ENCODE data around the gene XG. TPM values are rescaled to one million over a fixed set of nuclear protein-coding genes. Genes with fewer than 3 reads are reported as not detected.

Gene XG
- total and polyA plus RNA-seq, 2 donors (not counting 3 experiments of a cell fraction or from before 2014, with no cell fraction given) = 0.10 TPM; not detected in 1

DNA sequence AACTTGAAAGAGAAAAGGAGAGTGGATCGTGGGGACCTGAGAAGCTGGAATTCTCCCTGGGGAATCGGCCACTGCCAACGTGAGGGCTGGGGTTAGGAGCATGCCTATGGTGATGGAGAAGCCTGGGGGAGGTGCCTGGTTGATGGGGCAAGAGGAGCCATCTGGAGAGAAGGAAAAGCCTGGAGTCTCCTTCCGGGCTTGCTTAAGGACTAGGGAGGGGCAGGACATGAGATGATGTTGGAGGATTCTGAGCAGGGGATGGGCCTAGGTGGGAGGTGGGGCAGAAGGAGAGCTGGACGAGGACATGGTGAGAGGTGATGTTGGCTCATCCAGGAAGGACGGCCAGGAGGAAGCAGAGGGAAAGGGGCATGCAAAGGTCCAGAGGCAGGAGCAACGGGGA lies 41.9 kb downstream of the XG start:
- H3K9ac ChIP-seq (replicated peaks; ENCODE audit: extremely low read depth, insufficient read depth, low read length) = no peak overlapping the region
- no peaks in the 10 kb centered on the region for H4K20me1 ChIP-seq (replicated peaks; ENCODE audit: control insufficient read depth, extremely low read depth, insufficient read depth, low read length)
- H3K4me3 ChIP-seq (replicated peaks in 1 of 3; ENCODE audit: insufficient read depth in 1 of 3, low read depth in 1 of 3, low read length in 3 of 3) = no peak overlapping the region
- H3K79me2 ChIP-seq (ENCODE audit: control insufficient read depth, insufficient read depth, low read length) = no peaks in the 10 kb centered on the region
- H3K4me2 ChIP-seq (ENCODE audit: insufficient read depth, low read length) = no peak overlapping the region
- no peaks in the 10 kb centered on the region for H3K36me3 ChIP-seq (ENCODE audit: control insufficient read depth in 2 of 2, extremely low read depth in 1 of 2, insufficient read depth in 2 of 2, low read length in 2 of 2)
- no peak for DNase-seq (ENCODE audit: low read depth, low spot score)
- dilution Hi-C loops (cut with MboI; ENCODE audit: extremely low pct_ligation_motif_present, low sequenced_read_pairs) = no loop called here
- no peak overlapping the region for H2AFZ ChIP-seq (ENCODE audit: low read depth, low read length)
- H3K9me1 ChIP-seq (replicated peaks; ENCODE audit: control insufficient read depth, extremely low read depth, insufficient read depth, low read length) = no peaks in the 10 kb centered on the region
- H3K4me1 ChIP-seq (ENCODE audit: control insufficient read depth, extremely low read depth, insufficient read depth, low read length) = no peaks in the 10 kb centered on the region
- no TSS peak for BruUV-seq (replicated peaks)
- intact Hi-C loops (cut with micrococcal nuclease) = no loop called here
- H3K27me3 ChIP-seq (ENCODE audit: control insufficient read depth in 2 of 2, insufficient read depth in 2 of 2, low read length in 2 of 2) = no peaks in the 10 kb centered on the region
- FAIRE-seq = no peak
- no peaks in the 10 kb centered on the region for H3K9me3 ChIP-seq (replicated peaks; ENCODE audit: control insufficient read depth, insufficient read depth, low read length)
- ChIA-PET POLR2A (no interaction called here), CTCF (no interaction called here)
- no peak overlapping the region for H3K27ac ChIP-seq (ENCODE audit: insufficient read depth, low read depth, low read length)
- no peak for TF ChIP-seq MYC (IDR thresholded peaks at IDR 0.05; ENCODE audit: low read depth, low read length)
- TF ChIP-seq JUN (IDR thresholded peaks at IDR 0.05; ENCODE audit: borderline replicate concordance, insufficient read depth, insufficient read length, low read depth) = no peak
- TF ChIP-seq, protein P1, sequence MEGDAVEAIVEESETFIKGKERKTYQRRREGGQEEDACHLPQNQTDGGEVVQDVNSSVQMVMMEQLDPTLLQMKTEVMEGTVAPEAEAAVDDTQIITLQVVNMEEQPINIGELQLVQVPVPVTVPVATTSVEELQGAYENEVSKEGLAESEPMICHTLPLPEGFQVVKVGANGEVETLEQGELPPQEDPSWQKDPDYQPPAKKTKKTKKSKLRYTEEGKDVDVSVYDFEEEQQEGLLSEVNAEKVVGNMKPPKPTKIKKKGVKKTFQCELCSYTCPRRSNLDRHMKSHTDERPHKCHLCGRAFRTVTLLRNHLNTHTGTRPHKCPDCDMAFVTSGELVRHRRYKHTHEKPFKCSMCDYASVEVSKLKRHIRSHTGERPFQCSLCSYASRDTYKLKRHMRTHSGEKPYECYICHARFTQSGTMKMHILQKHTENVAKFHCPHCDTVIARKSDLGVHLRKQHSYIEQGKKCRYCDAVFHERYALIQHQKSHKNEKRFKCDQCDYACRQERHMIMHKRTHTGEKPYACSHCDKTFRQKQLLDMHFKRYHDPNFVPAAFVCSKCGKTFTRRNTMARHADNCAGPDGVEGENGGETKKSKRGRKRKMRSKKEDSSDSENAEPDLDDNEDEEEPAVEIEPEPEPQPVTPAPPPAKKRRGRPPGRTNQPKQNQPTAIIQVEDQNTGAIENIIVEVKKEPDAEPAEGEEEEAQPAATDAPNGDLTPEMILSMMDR (IDR thresholded peaks at IDR 0.05; ENCODE audit: extremely low read depth in 1 of 2, insufficient read depth in 1 of 2, low read depth in 1 of 2, low read length in 2 of 2) = no peak
- TF ChIP-seq, protein P2, sequence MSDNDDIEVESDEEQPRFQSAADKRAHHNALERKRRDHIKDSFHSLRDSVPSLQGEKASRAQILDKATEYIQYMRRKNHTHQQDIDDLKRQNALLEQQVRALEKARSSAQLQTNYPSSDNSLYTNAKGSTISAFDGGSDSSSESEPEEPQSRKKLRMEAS (IDR thresholded peaks at IDR 0.05; ENCODE audit: insufficient read depth, insufficient read length) = no peak
- TF ChIP-seq POLR2AphosphoS5 (IDR thresholded peaks at IDR 0.05; ENCODE audit: insufficient read depth, low read depth, low read length) = no peak
- no peak for TF ChIP-seq EZH2 (IDR thresholded peaks at IDR 0.05; ENCODE audit: borderline replicate concordance, low read depth, low read length, severe bottlenecking)
- no peak for TF ChIP-seq GATA2 (IDR thresholded peaks at IDR 0.05; ENCODE audit: insufficient read depth, insufficient read length, low read depth, low read length)
- no peak for TF ChIP-seq FOS (IDR thresholded peaks at IDR 0.05; ENCODE audit: borderline replicate concordance, insufficient read depth, low read length)
- TF ChIP-seq POLR2A (IDR thresholded peaks at IDR 0.05; ENCODE audit: low read depth, low read length) = no peak
